GM12878 (cell line): ENCODE results near the gene MBNL3.

Source experiments
- HDAC2 ChIP-seq: fragments of 200-600 bp; sonication (generic); IDR thresholded peaks from 2 replicates; pipeline ENCODE4 v1.6.1; 2017
- SIN3A ChIP-seq: IDR thresholded peaks from 2 replicates; pipeline ENCODE4 v1.6.1; 2012; ENCODE audit warnings: low read depth, low read length, improper control_type of control experiment

DNA sequence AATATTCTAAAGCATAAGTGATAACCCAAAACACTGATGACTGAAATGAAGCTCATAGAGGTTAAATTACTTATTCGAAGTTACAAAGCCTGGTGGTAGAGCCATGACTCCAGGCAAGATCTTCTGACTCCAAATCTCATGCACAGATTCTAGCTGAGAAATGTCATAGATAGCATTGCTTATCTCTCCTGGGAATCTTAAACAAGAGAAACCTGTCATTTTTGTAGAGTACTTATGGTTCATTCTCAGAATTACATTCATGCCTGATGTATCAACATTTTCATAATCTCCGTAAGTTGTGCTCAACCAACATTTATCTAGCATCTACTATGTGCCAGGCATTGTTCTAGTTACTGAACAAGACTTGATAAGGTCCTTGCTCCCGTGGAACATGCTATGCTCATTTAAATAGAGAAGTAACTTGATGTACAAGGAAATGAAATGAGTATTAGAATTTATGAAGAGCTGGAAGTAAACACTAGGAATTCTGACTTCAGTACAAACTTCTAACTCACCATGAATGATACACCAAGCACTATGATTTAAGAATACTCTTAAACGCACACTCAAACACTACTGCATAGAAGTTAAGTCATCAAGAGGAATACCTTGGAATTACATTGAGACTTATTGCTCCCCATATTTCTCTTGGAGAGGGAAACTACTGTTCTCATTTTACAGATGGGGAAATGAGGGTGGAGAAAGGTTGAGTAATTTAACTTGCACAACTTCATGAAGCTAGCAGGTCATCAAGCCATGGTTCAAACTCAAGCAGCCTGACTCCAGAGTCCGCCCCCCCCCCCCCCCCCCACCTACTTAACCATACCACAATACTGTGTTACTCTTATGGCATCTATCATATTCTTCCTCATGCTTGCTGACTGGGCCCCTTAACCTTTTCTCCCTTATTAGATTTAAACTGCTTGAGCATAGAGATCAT lies 45.4 kb downstream of the MBNL3 start:
- TF ChIP-seq SIN3A (no peak), HDAC2 (no peak)
